Stimulated activated CD8-positive, alpha-beta memory T cell treated with anti-CD3 and anti-CD28 coated beads, Interleukin-2, amount 100 ng/mL, for 48 hours (primary cell): ENCODE data around the gene CCDC157.

Source experiments
- DNase-seq, 2 donors: peaks; one replicate each; pipeline ENCODE4 v3.0.0-alpha.2; 2020; ENCODE audit warnings: low read depth in 2 of 2

The CCDC157 gene

GRCh38 chr22:30413745-30414524 is 57.1 kb downstream of the CCDC157 start:
- DNase-seq: no peak

DNA sequence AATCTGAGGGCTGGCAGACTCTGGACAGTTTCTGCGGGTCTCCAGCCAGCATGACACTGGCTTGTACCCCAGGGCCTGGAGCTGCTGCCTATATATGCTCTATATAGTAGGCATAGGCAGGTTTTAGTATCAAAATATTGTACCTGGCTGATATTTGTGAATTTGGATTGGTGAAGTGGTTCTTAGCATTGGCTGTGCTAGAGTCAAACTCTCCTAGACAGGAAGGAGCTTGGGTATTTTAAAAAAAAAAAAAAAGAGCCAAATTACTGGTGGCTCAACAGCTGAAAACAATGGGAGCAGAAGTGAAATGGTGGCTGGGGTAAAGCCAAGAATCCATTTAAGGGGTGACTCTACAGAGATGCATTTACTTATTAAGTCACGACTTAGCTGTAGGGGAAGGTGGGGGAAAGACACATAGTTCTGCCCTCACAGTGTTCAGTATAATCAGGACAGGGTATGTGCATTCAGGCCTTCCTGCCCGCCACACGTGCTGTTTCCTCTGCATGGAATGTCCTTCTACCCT is 57.8 kb downstream of the CCDC157 start:
- no peak for DNase-seq

GRCh38 chr22:30416403-30416802 is 59.6 kb downstream of the CCDC157 start:
- no peak for DNase-seq

DNA sequence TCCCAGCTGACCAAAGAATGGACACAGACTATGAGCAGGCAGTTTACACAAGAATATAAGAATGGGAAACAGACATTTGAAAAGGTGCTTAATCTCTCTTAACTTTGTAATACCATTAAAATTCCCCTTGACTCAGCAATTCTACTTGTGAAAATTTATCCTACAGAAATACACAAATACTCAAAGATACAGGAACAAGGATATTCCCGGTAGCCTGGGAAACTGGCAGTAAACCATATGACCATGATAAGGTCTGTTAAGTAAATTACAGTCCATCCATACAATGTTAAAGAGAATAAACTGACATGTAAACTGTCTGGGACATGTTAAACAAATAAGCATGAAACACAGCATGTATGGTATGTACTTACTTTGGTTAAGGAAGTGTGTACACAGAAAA is 60.0 kb downstream of the CCDC157 start:
- DNase-seq: no peak

DNA sequence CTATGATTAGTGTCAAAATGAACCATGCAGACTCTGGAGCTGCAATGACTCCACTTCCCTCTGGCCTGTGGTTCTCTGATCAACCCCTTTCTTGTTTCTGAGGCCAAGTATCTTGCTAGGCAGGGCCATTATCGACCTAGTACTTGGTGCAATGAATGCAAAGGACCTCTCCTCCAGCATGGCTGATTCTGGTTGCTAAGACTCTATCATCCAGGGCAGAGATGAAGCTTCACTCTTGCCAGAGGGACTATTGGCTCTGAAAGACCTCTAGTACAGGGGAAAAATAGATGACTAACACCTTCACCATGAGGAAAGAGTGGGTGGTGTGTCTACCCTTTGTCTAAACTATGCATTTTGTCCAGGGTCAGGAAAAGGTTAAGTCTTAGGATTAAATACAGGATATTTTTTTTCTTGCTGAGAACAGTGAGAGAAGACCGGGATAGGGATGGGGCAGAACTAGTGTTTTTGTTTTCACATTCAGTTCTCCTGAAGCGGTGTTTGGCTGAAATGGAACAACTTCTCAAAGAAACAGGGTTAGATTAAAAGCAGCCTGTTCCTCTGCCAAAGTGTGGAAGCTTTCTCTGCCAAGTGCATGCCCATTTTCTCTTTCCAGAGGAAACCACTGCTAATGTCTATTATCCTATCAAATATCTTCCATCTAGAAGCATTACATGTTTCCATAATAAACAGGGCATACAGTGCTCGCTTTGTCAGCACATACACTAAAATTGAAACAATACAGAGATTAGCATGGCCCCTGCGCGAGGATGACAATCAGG is 63.7 kb downstream of the CCDC157 start:
- DNase-seq: no peak

DNA sequence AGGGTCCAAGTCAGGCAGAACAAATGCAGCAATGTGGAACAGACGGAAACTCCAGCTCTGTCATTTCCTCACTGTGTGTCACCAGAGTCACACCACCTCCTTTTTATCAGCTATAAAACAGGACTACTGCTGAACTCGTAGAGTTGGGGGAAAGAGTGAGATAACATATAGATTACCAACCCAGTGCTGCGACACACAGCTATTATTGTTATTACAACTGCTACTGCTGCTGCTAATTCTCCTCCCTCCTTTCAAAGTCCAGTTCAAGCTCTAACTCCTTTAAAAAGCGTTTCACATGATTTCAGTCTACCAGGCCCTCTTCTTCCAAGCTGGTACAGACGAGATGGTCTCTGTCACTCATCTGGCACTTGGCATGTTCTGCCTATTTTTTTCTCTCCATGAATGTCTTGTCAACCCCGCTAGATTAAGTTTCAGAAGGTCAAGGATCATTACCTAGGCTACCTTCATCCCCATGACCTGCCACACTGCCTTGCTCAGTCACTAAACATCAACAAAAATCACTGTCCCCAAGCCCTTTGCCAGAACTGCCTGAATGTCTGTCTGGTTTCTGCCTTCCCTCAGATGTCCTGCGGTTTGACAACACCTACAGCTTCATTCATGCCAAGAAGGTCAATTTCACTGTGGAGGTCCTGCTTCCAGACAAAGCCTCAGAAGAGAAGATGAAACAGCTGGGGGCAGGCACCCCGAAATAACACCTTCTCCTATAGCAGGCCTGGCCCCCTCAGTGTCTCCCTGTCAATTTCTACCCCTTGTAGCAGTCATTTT is 65.1 kb downstream of the CCDC157 start:
- DNase-seq: no peak

- peak in 1 of 2 donors; percentile 23 for DNase-seq
Measured at GRCh38 chr22:30422481-30423300, 65.9 kb downstream of the CCDC157 start.

- peak; percentile 51 to 59 for DNase-seq
Measured at GRCh38 chr22:30423301-30423958, 66.6 kb downstream of the CCDC157 start.

GRCh38 chr22:30423959-30424533 is 67.2 kb downstream of the CCDC157 start:
- peak; percentile 95 for DNase-seq

GRCh38 chr22:30424534-30425326 is 67.9 kb downstream of the CCDC157 start:
- no peak for DNase-seq

GRCh38 chr22:30425327-30425615 is 68.5 kb downstream of the CCDC157 start:
- no peak for DNase-seq

DNA sequence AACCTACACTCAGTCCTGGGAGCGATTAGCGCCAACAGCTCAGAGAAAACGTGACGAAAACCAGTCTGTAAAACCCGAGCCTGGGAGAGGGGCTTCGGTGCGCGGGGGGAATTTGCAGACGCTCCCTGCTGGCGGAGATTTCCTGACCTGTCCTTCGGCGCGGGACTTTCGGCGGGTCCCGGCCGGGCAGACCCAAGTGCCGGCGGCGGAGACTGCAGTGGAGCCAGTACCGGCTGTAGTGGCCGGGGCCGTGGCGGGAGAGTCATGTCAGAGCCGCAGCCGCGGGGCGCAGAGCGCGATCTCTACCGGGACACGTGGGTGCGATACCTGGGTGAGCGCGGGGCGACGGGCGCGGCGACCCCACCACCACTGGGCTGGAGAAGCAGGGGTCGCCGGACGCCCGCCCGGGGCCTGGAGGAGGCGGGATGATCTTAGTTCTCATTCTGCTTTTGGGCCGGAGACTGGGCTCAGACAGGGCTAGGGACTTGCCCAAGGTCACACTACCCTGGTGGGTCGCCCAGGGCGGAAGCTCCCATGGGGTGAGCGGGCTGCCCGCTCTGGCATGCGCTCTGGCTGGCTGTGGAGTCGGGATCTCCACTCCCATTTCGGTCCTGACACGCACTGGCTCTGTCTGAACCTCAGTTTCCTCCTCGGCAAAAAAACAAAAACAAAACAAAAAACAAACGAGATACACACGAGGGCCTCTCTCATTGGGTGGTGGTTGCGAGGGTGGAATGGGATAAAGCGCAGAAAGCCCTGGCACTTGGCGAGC is 69.0 kb downstream of the CCDC157 start, which contains the start of gene MTFP1:
Gene MTFP1 (plus strand): TSS at position 153 of the 772 bp plus-strand sequence. CDS start 112 bp downstream, at position 265.
- DNase-seq: peak in 1 of 2 donors; percentile 37
